Natural killer cell treated with Interleukin-12 subunit alpha and Interleukin-12 subunit beta and Interleukin-15 and Interleukin-18, amount 100 ng/mL, for 72 hours (primary cell): ENCODE data around the gene LIX1L. TPM values are rescaled to one million over a fixed set of nuclear protein-coding genes. Genes with fewer than 3 reads are reported as not detected.

ENCODE experiments used
- ATAC-seq, 2 donors: fragments of 150-1000 bp; cut with Tn5 transposase in 1 of 2; sonication (Bioruptor Pico), chemical (Tn5 transposase) in 1 of 2; 2 replicates each; pipeline ENCODE4 v1.10.0; 2021
- DNase-seq: peaks from one replicate; pipeline ENCODE4 v3.0.0; 2022; ENCODE audit warnings: low spot score
- H3K27ac Mint-ChIP-seq, 2 donors: 1 replicate in 1 of 2; 2 replicates in 1 of 2; pipeline ENCODE4 v1.8.0; 2022; ENCODE audit warnings: mixed read lengths in 2 of 2, mild to moderate bottlenecking in 1 of 2, moderate library complexity in 1 of 2
- H3K27me3 Mint-ChIP-seq, 2 donors: 1 replicate in 1 of 2; 2 replicates in 1 of 2; pipeline ENCODE4 v1.8.0; 2022; ENCODE audit warnings: mixed read lengths in 2 of 2
- H3K36me3 Mint-ChIP-seq: one replicate; pipeline ENCODE4 v1.8.0; 2022; ENCODE audit warnings: mixed read lengths
- H3K4me1 Mint-ChIP-seq, 2 donors: 1 replicate in 1 of 2; 2 replicates in 1 of 2; pipeline ENCODE4 v1.8.0; 2022; ENCODE audit warnings: low read depth in 2 of 2, mixed read lengths in 2 of 2, mild to moderate bottlenecking in 1 of 2
- H3K4me3 Mint-ChIP-seq: one replicate; pipeline ENCODE4 v1.8.0; 2022; ENCODE audit warnings: mixed read lengths
- H3K9me3 Mint-ChIP-seq: 2 replicates; pipeline ENCODE4 v1.8.0; 2022; ENCODE audit warnings: mixed read lengths
- total RNA-seq, 2 donors: library from RNA; stranded (reverse); gene quantifications; one replicate each; pipeline ENCODE4 v1.2.3, GENCODE V29; 2022

LIX1L gene
- total RNA-seq, 2 donors from 2014 or later = 28.8 to 31.3 TPM

GRCh38 chr1:145963265-145964019 is 5.6 kb upstream of the LIX1L start:
- no peaks in the 10 kb centered on the region for H3K9me3 Mint-ChIP-seq
- peaks cover 53 to 58% of the 10 kb centered on the region in 2 donors for H3K4me1 Mint-ChIP-seq
- H3K27ac Mint-ChIP-seq = peak overlapping the region; percentile 75 to 93
- DNase-seq = no peak
- H3K36me3 Mint-ChIP-seq = peaks cover 8% of the 10 kb centered on the region
- H3K27me3 Mint-ChIP-seq = no peaks in the 10 kb centered on the region
- no peak for ATAC-seq
- peak overlapping the region; percentile 87 for H3K4me3 Mint-ChIP-seq

DNA sequence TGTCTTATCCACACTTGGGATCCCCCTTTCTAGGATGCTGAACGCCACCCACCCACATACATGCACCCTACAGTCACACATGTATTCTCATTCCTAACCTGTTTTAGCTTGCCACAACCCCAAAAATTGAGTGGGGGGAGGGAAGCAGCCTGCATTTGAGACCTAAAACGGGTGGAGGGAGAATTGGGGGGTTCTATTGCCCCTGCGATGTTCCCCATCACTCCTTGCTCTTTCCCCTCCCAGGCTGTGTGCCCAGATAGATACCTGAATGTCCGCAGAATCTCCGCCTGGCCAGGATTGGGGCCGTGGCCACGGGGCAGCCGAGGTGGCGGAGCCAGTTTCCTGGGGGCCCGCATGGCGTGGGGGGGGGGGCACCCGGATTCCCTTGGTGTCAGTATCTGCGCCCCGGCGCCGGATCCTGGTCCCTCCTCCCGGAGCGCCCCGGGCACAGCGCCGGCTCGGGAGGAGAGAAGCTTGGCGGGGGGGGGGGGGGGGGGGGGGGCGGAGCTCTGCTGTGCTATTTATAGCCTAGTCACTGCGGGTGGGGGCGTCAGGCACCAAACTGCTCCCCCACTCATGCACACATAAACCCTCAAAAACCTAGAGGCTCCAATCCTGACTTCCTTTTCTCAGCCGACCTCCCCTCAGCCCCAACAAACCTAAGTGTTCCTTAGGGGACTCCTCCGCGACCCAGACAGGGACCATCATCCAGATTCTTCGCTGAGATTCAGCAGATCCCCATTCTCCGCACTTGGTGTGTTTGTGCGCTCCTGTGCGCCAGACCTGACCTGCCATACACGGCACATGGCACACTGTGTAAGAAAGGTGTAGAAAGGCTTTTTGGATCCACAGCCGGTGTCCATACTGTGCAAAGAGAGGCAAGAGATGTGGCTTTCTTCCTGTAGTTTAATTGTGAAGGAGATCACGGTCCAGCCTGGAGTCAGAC is 4.6 kb upstream of the LIX1L start:
- Mint-ChIP-seq H3K27me3 (no peaks in the 10 kb centered on the region), H3K4me3 (peak overlapping the region; percentile 87), H3K4me1 (peaks cover 57 to 64% of the 10 kb centered on the region in 2 donors), H3K36me3 (peaks cover 3% of the 10 kb centered on the region), H3K9me3 (no peaks in the 10 kb centered on the region), H3K27ac (peak overlapping the region; percentile 75 to 93)
- ATAC-seq (no peak), DNase-seq (peak; percentile 62)

DNA sequence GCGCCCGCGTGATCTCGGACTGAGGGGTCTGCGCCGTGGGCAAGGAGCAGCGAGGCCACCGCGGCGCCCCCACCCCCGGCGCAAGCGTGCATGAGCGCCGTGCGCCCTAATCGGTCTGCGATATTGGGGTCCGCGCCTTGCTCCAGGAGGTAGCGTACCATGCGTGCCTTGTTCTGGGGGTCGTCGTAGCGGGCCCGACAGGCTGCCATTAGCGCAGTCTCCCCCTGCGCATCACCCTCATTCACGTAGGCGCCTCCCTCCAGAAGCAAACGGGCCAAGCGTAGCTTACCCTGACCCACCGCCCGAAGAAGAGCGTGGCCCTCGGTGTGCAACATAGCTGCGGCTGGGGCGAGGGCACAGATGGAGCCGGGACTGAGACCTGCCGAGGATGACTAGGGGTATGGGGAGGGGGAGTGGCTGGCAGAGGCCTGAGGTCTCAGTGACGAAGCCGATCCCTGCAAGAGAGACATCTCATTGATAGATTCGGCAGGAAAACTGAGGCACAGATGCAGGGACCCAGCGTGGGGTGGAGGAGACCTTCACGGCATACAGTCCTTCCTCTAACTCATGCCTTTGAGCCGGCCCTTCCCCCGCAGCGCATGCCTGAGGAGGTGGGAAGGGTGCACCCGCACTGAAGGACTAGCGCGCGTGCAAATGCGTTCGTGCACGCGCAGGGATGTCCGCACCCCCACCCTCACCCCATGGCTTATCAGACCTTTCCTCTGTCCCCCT is 3.8 kb upstream of the LIX1L start:
- peak overlapping the region; percentile 87 for H3K4me3 Mint-ChIP-seq
- ATAC-seq (no peak), DNase-seq (peak; percentile 63)
- peaks cover 64 to 71% of the 10 kb centered on the region in 2 donors for H3K4me1 Mint-ChIP-seq
- H3K36me3 Mint-ChIP-seq = no peaks in the 10 kb centered on the region
- no peaks in the 10 kb centered on the region for H3K9me3 Mint-ChIP-seq
- peak overlapping the region; percentile 54 to 75 for H3K27ac Mint-ChIP-seq
- H3K27me3 Mint-ChIP-seq = no peaks in the 10 kb centered on the region

DNA sequence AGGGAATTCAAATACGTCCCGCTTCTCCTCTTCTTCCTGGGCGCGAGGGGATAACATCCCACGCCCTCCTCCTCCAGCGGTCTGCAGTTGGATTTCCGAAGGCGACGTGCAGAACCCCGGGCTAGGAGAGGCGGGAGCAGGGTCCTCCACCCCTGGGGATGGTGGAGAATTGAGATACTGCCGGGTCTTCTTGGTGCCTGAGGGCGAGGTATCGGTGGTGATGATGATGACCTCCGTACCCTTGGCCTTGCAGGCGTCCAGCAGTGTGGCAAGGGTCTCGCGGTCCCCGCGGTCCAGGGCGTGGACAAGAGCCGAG is 3.2 kb upstream of the LIX1L start:
- Mint-ChIP-seq H3K4me1 (peaks cover 65 to 75% of the 10 kb centered on the region in 2 donors), H3K27me3 (no peaks in the 10 kb centered on the region), H3K4me3 (peak overlapping the region; percentile 87), H3K27ac (peak overlapping the region; percentile 75 to 93), H3K9me3 (no peaks in the 10 kb centered on the region), H3K36me3 (no peaks in the 10 kb centered on the region)
- DNase-seq (no peak), ATAC-seq (no peak)

GRCh38 chr1:145960468-145961108 is 2.8 kb upstream of the LIX1L start:
- ATAC-seq = peak; percentile 19 to 43
- peak overlapping the region; percentile 75 to 93 for H3K27ac Mint-ChIP-seq
- DNase-seq = peak; percentile 82
- H3K4me1 Mint-ChIP-seq = peaks cover 68 to 80% of the 10 kb centered on the region in 2 donors
- no peaks in the 10 kb centered on the region for H3K36me3 Mint-ChIP-seq
- peak overlapping the region; percentile 87 for H3K4me3 Mint-ChIP-seq
- no peaks in the 10 kb centered on the region for H3K9me3 Mint-ChIP-seq
- H3K27me3 Mint-ChIP-seq = no peaks in the 10 kb centered on the region

DNA sequence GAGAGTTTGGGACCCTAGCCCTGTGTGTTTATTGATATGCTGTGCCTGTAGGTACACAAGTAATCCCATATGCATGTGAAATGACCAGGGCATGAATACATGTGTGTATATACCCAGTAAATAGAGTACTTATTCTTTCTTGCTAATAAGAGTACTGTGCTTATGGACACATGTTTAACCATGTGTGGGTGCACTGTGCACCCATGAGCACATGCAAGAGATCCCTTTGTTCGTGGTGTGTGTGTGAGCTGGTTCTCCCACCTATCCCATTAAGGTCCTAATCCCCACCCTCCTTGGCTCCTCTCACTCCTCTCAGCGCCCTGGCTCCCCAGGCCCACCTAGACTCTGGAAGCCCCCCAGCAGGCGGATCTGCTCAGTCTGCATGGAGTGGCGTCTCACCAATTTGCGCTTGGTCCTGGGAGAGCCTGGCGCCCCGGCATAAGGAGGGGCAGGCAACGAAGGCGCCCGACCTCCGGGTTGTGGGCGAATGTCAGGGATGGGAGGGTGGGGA is 2.2 kb upstream of the LIX1L start:
- no peaks in the 10 kb centered on the region for H3K36me3 Mint-ChIP-seq
- no peaks in the 10 kb centered on the region for H3K27me3 Mint-ChIP-seq
- DNase-seq (no peak), ATAC-seq (no peak)
- peaks cover 71 to 82% of the 10 kb centered on the region in 2 donors for H3K4me1 Mint-ChIP-seq
- no peak overlapping the region for H3K27ac Mint-ChIP-seq
- H3K4me3 Mint-ChIP-seq = peak overlapping the region; percentile 62
- no peaks in the 10 kb centered on the region for H3K9me3 Mint-ChIP-seq

- peak overlapping the region in 1 of 2 donors; percentile 63 for H3K27ac Mint-ChIP-seq
- H3K36me3 Mint-ChIP-seq = no peaks in the 10 kb centered on the region
- no peaks in the 10 kb centered on the region for H3K27me3 Mint-ChIP-seq
- H3K4me3 Mint-ChIP-seq = peak overlapping the region; percentile 62
- H3K4me1 Mint-ChIP-seq = peaks cover 73 to 86% of the 10 kb centered on the region in 2 donors
- no peaks in the 10 kb centered on the region for H3K9me3 Mint-ChIP-seq
- ATAC-seq (no peak), DNase-seq (no peak)
Measured at GRCh38 chr1:145959333-145959732, 1.5 kb upstream of the LIX1L start.

DNA sequence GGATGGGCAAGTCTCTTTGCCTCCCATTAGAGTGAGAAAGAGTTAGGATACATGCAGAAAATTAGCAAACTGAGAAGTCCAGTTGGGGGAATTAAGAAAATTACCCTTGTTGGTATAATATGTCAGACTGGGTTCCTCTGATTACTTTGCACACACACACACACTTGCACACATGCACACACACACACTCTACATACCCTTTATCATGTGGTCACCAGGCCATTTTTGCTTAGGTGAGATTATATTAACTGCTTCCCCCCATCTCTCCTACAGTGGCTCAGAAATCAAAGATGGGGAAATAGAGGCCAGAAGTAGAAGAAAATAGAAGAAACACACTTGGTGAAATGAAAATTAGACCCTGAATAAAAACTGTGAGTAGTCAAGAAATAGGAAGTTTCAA is 917 bp upstream of the LIX1L start:
- Mint-ChIP-seq H3K27ac (peak overlapping the region in 1 of 2 donors; percentile 63), H3K36me3 (no peaks in the 10 kb centered on the region), H3K4me1 (peaks cover 68 to 82% of the 10 kb centered on the region in 2 donors), H3K9me3 (no peaks in the 10 kb centered on the region), H3K27me3 (no peaks in the 10 kb centered on the region), H3K4me3 (peak overlapping the region; percentile 83)
- no peak for DNase-seq
- ATAC-seq = no peak

GRCh38 chr1:145956781-145957442 is 905 bp downstream of the LIX1L start:
- peaks cover under 1% of the 10 kb centered on the region for H3K36me3 Mint-ChIP-seq
- H3K27me3 Mint-ChIP-seq = no peaks in the 10 kb centered on the region
- H3K9me3 Mint-ChIP-seq = no peaks in the 10 kb centered on the region
- DNase-seq = no peak
- H3K4me1 Mint-ChIP-seq = peaks cover 53 to 73% of the 10 kb centered on the region in 2 donors
- H3K4me3 Mint-ChIP-seq = peak overlapping the region; percentile 90
- peak overlapping the region; percentile 63 to 86 for H3K27ac Mint-ChIP-seq
- no peak for ATAC-seq

DNA sequence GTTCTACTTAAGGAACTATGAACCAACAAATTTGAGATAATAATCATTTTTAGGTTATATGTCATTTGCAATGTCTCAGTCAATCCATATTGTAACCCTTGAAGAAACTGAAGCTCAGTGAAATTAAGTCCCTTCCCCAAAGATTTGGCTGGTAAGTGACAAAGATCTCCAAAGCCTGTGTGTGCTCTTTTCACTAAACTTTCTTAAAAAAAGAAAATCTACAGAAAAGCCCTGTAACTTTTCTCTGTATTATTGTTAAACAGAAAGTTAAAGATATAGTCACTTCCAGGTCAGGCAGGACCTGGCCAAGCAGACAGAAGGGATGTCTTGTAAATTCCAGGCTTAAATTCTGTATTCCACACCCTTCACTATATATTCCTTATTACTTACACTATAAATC is 1.5 kb downstream of the LIX1L start:
- H3K36me3 Mint-ChIP-seq = peaks cover 5% of the 10 kb centered on the region
- ATAC-seq (no peak), DNase-seq (no peak)
- H3K4me1 Mint-ChIP-seq = peaks cover 55 to 73% of the 10 kb centered on the region in 2 donors
- H3K27me3 Mint-ChIP-seq = no peaks in the 10 kb centered on the region
- H3K9me3 Mint-ChIP-seq = no peaks in the 10 kb centered on the region
- H3K27ac Mint-ChIP-seq = peak overlapping the region; percentile 63 to 86
- peak overlapping the region; percentile 90 for H3K4me3 Mint-ChIP-seq

- peaks cover 55 to 74% of the 10 kb centered on the region in 2 donors for H3K4me1 Mint-ChIP-seq
- H3K36me3 Mint-ChIP-seq = peaks cover 5% of the 10 kb centered on the region
- H3K9me3 Mint-ChIP-seq = no peaks in the 10 kb centered on the region
- ATAC-seq (no peak), DNase-seq (no peak)
- no peaks in the 10 kb centered on the region for H3K27me3 Mint-ChIP-seq
- H3K27ac Mint-ChIP-seq = no peak overlapping the region
- H3K4me3 Mint-ChIP-seq = peak overlapping the region; percentile 90
Measured at GRCh38 chr1:145955436-145955835, 2.4 kb downstream of the LIX1L start.

DNA sequence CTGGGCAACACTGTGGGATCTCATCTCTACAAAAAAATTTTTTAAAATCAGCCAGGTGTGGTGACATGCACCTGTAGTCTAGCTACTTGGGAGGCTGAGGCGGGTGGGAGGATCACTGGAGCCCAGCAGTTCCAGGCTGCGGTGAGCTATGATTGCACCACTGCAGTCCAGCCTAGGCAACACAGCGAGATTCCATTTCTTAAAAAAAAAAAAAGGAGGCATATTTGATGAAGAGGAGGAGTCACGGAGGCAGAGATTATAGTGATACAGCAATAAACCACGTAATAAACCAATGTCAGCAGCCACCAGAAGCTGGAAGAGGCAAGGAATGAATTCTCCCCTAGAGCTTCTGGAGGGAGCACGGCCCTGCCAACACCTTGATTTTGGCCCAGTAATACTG is 4.0 kb downstream of the LIX1L start:
- H3K36me3 Mint-ChIP-seq = peaks cover 5% of the 10 kb centered on the region
- peaks cover 57 to 68% of the 10 kb centered on the region in 2 donors for H3K4me1 Mint-ChIP-seq
- DNase-seq (no peak), ATAC-seq (no peak)
- no peak overlapping the region for H3K4me3 Mint-ChIP-seq
- no peaks in the 10 kb centered on the region for H3K9me3 Mint-ChIP-seq
- H3K27ac Mint-ChIP-seq = no peak overlapping the region
- H3K27me3 Mint-ChIP-seq = no peaks in the 10 kb centered on the region
